GM19467 (cell line): ENCODE data around the gene CALML6.
"Not testable (repeated sequence)": the region's sequence is repeated elsewhere in the genome, so short reads cannot be mapped to it uniquely, and the experiment has no call there.

Experiments
- ATAC-seq: cut with Tn5 transposase; IDR thresholded peaks from one replicate; pipeline ENCODE4 v1.9.1; 2021; ENCODE audit warnings: mild to moderate bottlenecking, moderate library complexity; ENCODE audit not compliant: unreplicated experiment

The CALML6 gene

DNA sequence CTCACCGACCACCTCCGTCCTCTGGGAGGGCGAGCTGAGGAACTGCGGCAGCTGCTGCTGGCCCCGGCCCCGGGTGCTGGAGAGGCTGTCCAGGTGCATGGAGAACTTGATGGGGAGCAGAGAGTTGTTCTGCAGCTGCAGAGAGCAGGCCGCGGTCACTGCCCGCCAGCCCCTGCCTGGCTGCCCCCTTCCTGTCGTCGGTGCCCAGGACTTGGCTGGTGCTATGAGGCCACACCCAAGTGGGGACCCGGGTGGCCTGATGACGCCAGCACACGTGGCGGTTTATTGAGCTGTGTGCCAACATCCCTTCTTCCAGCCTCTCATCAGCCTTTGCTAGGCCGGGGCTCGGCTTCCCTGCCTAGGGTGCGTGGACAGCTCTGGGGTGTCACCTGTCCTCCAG lies 9.3 kb downstream of the CALML6 start:
- ATAC-seq = no peak

- no peak for ATAC-seq
Observed at GRCh38 chr1:1924849-1925248, 9.8 kb downstream of the CALML6 start.

DNA sequence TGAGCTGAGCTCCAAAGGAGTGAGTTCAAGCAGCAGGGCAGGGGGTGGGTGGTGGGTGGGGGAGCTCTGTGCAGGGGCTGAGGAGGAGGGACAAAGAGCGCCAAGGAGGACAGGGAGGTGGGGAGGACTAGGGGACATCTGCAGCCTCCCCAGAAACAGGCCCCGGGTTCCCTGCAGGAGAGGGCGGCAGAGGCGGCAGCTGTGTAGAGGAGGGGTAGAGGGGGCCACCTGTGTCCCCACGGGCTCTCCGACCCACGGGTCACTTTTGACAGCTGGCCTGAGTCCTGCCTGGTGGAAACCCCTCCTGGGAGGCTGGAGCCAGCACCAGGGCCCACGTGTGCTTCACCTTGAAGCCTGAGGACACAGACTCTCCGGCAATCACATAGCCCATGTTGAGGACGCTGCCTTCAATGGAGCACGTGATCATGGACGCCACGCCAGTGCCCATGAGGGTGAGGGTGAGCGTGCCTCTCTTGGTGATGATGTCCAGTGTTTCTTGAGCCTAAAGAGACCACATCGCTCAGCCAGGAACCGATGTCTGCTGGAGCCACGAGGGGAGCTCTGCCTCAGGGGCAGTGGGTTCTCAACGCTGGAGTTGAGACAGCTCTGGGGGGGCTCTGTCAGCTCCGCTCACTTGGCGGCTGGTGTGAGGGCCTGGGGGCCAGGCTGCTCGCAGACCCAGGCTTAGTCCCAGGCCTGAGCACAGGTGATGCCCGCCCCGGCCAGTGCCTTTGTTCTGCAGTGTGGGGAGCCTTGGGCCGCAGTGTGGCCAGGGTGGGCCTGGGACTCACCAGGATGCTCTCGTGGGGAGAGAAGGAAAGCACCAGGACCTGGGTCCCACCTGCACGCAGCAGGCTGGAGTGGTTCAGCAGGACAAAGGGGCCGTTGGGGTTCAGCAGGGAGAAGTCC lies 10.6 kb downstream of the CALML6 start:
- ATAC-seq = no peak

GRCh38 chr1:1926346-1926811 lies 11.3 kb downstream of the CALML6 start:
- no peak for ATAC-seq

- ATAC-seq = no peak
Observed at GRCh38 chr1:1926886-1927660, 12.0 kb downstream of the CALML6 start.

DNA sequence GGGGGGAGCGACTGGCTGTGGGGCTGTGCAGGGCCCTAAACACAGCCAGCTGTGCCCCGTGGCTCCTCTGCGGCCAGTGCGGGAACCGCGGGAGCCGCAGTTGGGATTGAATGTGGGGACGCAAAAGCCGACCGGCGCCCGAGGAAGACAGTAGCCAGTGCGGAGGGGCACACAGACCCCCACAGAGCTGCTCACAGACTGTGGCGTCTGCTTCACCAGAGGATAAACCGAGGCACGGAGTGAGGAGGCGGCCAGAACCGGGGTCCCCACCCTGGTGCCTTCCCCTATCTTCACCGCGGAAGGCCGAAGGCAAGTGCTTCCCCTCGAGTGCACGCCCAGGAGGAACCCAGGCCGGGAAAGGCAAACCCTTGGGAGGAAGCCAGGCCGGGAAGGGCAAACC lies 12.7 kb downstream of the CALML6 start:
- ATAC-seq = no peak

DNA sequence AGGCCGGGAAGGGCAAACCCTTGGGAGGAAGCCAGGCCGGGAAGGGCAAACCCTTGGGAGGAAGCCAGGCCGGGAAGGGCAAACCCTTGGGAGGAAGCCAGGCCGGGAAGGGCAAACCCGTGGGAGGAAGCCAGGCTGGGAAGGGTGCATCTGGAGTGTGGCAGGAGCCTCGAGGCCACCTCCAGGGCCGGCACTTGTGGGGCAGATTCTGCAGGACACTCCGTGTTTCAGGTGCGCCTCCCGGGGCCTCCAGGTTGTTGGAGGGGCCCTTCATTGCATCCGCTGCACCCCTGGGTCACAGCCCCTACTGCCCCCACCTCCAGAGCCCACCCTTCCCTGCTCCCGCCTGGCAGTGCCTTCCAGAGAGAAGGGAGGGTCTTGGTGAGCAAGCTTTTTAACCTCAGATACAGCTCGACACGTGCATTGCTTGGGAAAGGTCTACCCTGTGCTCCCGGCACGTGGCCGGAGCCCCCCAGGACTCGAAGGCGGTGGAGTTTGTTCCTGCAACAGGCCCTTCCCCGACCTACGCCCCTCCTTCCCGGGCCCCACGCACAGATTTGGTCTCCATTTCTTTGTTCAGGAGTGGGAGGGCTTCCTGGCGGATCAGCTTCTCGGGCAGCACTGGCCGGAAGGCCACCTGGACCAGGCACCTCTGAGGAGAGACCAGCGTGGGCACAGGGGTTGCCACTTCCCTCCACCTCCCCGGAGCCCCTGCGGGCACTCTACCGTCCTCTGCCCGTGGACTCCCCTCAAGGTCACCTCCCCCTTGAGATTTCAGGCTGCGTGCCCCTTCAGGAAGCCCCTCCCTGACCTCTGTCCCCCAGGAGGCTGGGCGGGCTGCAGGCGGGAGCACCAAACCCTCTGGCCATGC lies 13.4 kb downstream of the CALML6 start:
- no peak for ATAC-seq

DNA sequence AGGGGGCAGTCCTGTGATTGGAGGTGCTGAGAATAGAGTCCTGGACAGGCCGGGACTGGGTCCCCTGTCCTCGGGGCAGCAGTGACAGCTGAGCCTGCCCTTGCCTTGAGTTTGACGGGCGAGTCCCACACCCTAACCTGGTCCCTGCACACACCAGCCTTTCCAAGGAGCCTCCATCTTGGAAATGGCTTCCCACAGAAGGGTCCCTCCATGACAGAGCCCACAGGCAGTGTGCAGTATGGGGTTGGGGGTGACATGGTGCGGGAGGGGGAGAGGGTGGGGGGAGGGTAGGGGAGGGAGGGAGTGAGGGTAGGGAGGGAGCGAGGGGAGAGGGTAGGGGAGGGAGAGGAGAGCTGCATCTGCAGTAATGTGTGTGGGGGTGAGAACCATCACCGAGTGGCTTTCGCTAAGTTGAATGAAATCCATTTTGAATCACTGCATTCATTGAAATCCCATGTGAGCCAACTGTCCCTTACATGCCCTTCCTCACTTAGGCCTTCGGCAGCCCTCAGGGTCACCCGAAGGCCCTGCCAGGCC lies 14.1 kb downstream of the CALML6 start:
- ATAC-seq = no peak

GRCh38 chr1:1929639-1930545 lies 14.8 kb downstream of the CALML6 start:
- no peak for ATAC-seq

DNA sequence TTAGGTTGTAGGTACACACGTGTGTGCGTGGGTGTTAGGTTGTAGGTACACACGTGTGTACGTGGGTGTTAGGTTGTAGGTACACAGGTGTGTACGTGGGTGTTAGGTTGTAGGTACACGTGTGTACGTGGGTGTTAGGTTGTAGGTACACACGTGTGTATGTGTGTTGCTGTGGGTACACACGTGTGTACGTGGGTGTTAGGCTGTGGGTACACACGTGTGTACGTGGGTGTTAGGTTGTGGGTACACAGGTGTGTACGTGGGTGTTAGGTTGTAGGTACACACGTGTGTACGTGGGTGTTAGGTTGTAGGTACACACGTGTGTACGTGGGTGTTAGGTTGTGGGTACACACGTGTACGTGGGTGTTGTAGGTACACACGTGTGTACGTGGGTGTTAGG lies 19.8 kb downstream of the CALML6 start:
- ATAC-seq = not testable (repeated sequence)

GRCh38 chr1:1937061-1937460 lies 22.0 kb downstream of the CALML6 start:
- no peak for ATAC-seq

DNA sequence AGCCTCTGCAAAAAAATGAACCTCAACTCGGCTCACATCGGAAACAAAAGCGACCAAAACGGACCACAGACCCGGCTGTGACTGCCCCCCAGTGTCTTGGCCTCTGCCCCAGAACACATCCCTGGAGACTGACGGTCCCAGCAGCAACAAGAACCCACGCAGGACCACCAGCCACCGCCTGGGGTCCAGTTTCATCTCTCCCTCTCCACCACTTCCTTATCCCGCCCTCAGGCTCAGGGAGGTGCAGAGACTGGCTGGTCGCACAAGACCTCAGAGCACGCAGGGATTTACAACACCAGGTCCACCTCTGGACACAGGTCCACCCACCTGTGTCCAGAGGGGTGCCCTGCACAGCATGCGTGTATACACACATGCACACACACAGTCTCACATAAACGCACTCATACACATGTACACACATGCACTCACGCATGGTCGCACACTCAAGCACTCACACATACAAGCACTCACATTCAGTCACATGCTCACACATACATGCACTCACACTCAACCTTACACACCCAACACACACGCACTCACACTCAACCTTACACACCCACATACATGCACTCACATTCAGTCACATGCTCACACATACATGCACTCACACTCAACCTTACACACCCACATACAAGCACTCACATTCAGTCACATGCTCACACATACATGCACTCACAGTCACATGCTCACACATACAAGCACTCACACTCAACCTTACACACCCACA lies 22.7 kb downstream of the CALML6 start:
- ATAC-seq = no peak

- no peak for ATAC-seq
Observed at GRCh38 chr1:1938276-1938573, 23.2 kb downstream of the CALML6 start.

DNA sequence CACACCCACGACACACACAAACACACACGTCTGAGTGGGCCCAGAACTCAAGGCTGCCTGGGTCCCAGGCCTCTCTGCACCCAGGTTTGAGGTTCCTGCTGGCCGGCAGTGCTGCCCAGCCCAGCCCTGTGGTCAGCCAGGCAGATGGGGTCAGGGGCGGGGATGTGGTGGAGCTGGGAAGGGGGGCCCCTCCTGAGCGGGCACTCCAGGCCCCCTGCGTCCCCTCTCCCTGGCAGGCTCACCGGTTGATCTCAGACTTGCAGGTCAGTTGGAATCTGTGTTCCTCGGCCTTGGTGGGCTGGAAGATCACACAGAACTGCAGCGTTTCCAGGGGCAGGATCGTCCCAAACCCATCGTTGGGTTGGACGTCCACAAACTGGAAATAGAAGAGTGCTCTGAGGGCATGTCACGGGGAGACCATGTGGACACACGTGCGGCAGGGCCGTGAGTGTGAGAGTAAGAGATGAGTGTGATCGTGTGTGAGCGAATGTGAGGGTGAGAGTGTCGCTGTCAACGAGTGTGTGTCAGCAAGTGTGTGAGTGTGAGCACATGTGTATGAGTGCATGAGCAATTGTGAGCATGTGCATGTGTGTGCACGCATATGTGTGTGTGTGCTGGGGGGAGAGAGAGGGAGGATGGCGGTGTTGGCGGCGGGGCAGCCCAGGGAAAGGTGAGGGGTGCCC lies 23.7 kb downstream of the CALML6 start:
- ATAC-seq = no peak

- ATAC-seq = no peak
Observed at GRCh38 chr1:1939296-1940122, 24.4 kb downstream of the CALML6 start.

DNA sequence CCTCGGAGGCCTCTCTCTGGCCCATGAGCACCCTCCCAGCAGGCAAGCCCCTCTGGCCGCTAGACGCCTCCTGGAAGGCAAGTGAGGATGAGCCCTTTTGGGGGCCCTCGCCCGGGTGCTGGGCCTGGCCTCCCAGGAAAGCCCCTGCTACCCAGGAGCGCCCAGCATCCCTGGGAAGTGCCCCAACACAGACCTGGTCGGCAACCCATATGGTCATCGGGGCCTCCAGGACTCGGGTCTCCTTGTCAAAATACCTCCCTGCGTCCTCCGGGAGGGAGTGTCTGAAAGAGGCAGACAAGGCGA lies 25.0 kb downstream of the CALML6 start:
- no peak for ATAC-seq

DNA sequence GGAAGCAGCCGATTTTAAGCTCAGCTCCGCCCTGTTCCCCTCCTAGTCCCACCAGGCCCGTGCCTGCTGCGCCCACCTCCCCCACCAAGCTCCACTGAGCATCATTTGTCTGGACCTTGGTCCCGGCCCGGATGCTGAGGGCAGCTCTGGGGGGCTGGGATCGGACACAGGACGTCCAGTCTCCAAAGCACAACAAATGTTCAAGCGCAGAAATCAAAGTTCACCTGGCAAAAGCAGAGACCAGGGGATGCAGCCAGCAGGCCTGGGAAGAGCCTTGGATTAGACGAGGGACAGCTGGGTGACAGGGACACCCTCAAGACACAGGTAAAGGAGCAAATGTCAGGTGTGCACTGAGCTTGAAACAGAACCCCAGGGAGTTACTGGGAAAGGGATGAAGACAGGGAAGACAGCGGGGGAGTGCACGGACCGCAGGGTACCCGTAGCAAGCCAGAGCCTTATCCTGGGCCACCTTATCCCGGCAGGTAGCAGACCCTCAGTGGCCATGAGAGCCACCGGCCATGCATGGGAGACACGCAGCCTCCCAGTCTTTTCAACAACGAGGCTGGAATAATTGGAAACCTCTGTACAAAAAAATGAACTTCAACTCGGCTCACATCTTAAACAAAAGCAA lies 26.3 kb downstream of the CALML6 start:
- ATAC-seq = no peak
